Activated CD4-positive, alpha-beta memory T cell treated with anti-CD3 and anti-CD28 coated beads, Interleukin-2, amount 10 ng/mL, durations not matched to agents 7 days and 5 days (primary cell): Measurements from ENCODE around the gene EPB41L5. TPM values are rescaled to one million over a fixed set of nuclear protein-coding genes. Genes with fewer than 3 reads are reported as not detected.
"Not testable (repeated sequence)": the region's sequence is repeated elsewhere in the genome, so short reads cannot be mapped to it uniquely, and the experiment has no call there.

Experiments
- CTCF ChIA-PET: fragments of 350-600 bp; sonication (Branson Sonifier 250); formaldehyde crosslinking; loops from one replicate; lab custom pipeline; 2021; ENCODE audit warnings: antibody characterized with exemption, inconsistent platforms; lab: Charles Lee
- POLR2A ChIA-PET: fragments of 350-600 bp; sonication (Branson Sonifier 250); formaldehyde crosslinking; loops from one replicate; lab custom pipeline; 2021; ENCODE audit warnings: antibody characterized with exemption; lab: Charles Lee
- DNase-seq: peaks from one replicate; pipeline ENCODE4 v3.0.0-alpha.2; 2020
- H3K27ac Mint-ChIP-seq: one replicate; pipeline ENCODE4 v1.8.0; 2021; ENCODE audit warnings: mild to moderate bottlenecking, mixed read lengths
- H3K27me3 Mint-ChIP-seq: one replicate; pipeline ENCODE4 v1.8.0; 2021; ENCODE audit warnings: mixed read lengths
- H3K36me3 Mint-ChIP-seq: one replicate; pipeline ENCODE4 v1.8.0; 2021; ENCODE audit warnings: low read depth, mixed read lengths
- H3K4me1 Mint-ChIP-seq: one replicate; pipeline ENCODE4 v1.8.0; 2021; ENCODE audit warnings: mixed read lengths
- H3K4me3 Mint-ChIP-seq: one replicate; pipeline ENCODE4 v1.8.0; 2021; ENCODE audit warnings: mild to moderate bottlenecking, mixed read lengths
- H3K9me3 Mint-ChIP-seq: one replicate; pipeline ENCODE4 v1.8.0; 2021; ENCODE audit warnings: mixed read lengths
- total RNA-seq, 2 experiments: library from RNA; stranded (reverse); gene quantifications; one replicate each; pipeline ENCODE4 v1.2.3, GENCODE V29; 2021

The EPB41L5 gene
- total RNA-seq, 2 experiments from 2014 or later, result 2.1 to 2.8 TPM

GRCh38 chr2:120037995-120038541 lies 25.2 kb downstream of the EPB41L5 start:
- POLR2A ChIA-PET, result no interaction called here
- Mint-ChIP-seq H3K4me1 (no peaks in the 10 kb centered on the region), H3K9me3 (peaks cover 4% of the 10 kb centered on the region), H3K4me3 (no peak overlapping the region), H3K36me3 (no peaks in the 10 kb centered on the region), H3K27me3 (no peaks in the 10 kb centered on the region), H3K27ac (no peak overlapping the region)
- CTCF ChIA-PET, result no interaction called here
- DNase-seq, result no peak

DNA sequence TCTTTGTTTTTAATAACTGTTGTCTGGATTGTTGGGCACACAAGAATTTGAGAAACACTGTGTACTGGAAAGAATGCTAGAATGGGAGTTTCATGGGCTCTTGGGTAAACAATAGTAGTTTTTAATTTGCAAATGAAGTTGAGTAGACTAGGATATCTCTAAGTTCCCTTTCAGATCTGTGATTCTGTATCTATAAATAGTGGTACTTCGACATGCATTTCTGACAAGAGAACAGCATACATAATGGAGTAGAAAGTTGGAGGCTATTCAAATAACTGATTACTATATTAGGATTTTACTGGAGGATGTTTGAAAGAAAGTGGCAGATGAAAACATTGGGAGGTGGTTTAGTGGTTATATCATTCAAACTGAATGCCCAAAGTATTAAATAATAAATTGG lies 29.5 kb downstream of the EPB41L5 start:
- CTCF ChIA-PET, result no interaction called here
- POLR2A ChIA-PET, result no interaction called here
- no peak for DNase-seq
- no peak overlapping the region for H3K27ac Mint-ChIP-seq
- peaks cover 10% of the 10 kb centered on the region for H3K9me3 Mint-ChIP-seq
- H3K27me3 Mint-ChIP-seq, result no peaks in the 10 kb centered on the region
- no peak overlapping the region for H3K4me3 Mint-ChIP-seq
- H3K36me3 Mint-ChIP-seq, result peaks cover 6% of the 10 kb centered on the region
- H3K4me1 Mint-ChIP-seq, result no peaks in the 10 kb centered on the region

DNA sequence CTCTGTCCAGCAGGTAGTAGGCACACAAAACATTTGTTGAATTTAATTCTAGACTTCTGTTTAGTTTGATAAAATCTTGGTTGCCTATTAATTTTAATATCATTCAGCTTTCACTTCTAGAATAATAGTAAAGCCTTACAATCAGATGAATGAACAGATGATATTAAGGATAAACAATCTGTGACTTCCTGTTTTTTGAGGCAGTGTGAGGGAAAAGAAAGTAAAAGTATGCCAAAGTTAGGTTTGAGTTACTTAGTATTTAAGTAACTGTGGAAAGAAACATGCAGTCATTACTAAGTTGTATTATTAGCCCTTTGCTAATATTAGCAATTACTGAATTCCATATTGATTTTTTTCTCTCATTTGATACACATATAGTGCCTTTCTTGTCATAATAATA lies 31.5 kb downstream of the EPB41L5 start:
- no peak for DNase-seq
- CTCF ChIA-PET, result no interaction called here
- Mint-ChIP-seq H3K4me3 (no peak overlapping the region), H3K27ac (no peak overlapping the region), H3K36me3 (peaks cover 6% of the 10 kb centered on the region), H3K27me3 (peaks cover 3% of the 10 kb centered on the region), H3K4me1 (no peaks in the 10 kb centered on the region), H3K9me3 (peaks cover 11% of the 10 kb centered on the region)
- POLR2A ChIA-PET, result no interaction called here

DNA sequence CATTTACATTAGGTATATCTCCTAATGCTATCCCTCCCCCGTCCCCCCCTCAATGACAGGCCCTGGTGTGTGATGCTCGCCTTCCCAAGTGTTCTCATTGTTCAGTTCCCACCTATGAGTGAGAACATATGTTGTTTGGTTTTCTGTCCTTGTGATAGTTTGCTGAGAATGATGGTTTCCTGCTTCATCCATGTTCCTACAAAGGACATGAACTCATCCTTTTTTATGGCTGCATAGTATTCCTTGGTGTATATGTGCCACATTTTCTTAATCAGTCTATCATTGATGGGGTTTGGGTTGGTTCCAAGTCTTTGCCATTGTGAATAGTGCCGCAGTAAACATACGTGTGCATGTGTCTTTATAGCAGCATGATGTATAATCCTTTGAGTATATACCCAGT lies 32.9 kb downstream of the EPB41L5 start:
- peaks cover 17% of the 10 kb centered on the region for H3K9me3 Mint-ChIP-seq
- H3K36me3 Mint-ChIP-seq, DNase-seq, H3K27ac Mint-ChIP-seq, H3K4me3 Mint-ChIP-seq, H3K27me3 Mint-ChIP-seq, H3K4me1 Mint-ChIP-seq, CTCF ChIA-PET, POLR2A ChIA-PET: not testable (repeated sequence)

DNA sequence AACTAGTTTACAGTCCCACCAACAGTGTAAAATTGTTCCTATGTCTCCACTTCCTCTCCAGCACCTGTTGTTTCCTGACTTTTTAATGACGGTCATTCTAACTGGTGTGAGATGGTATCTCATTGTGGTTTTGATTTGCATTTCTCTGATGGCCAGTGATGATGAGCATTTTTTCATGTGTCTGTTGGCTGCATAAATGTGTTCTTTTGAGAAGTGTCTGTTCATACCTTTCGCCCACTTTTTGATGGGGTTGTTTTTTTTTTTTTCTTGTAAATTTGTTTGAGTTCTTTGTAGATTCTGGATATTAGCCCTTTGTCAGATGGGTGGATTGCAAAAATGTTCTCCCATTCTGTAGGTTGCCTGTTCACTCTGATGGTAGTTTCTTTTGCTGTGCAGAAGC lies 33.4 kb downstream of the EPB41L5 start:
- H3K36me3 Mint-ChIP-seq, H3K4me1 Mint-ChIP-seq: not testable (repeated sequence)

DNA sequence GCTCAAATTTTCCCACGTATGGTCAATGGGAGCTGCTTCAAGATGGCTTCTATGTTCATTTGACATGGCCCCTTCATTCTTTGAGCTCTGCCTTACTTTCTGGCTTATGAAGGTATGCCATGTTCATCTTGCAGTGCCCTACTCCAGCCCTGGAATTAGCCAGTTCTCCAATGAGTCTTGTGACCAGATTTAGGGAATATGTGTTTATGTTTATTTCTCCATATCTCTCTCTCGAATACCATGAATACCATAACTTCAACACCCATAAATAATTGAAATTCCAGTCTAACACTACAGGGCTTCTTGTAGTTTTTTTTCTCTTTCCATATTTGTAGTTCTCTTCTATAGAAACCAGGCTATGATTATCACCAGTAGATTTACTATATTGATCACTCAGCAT lies 39.7 kb downstream of the EPB41L5 start:
- no peak overlapping the region for H3K4me3 Mint-ChIP-seq
- ChIA-PET POLR2A (no interaction called here), CTCF (no interaction called here)
- H3K4me1 Mint-ChIP-seq, result no peaks in the 10 kb centered on the region
- DNase-seq, result no peak
- no peak overlapping the region for H3K27ac Mint-ChIP-seq
- peaks cover 18% of the 10 kb centered on the region for H3K9me3 Mint-ChIP-seq
- peaks cover 3% of the 10 kb centered on the region for H3K27me3 Mint-ChIP-seq
- H3K36me3 Mint-ChIP-seq, result no peaks in the 10 kb centered on the region

More for the DNA sequence above, 33.4 kb downstream of the EPB41L5 start:
- H3K27me3 Mint-ChIP-seq, CTCF ChIA-PET, DNase-seq, H3K27ac Mint-ChIP-seq, H3K4me3 Mint-ChIP-seq, POLR2A ChIA-PET: not testable (repeated sequence)
- H3K9me3 Mint-ChIP-seq, result peaks cover 17% of the 10 kb centered on the region

GRCh38 chr2:120053891-120054290 lies 41.0 kb downstream of the EPB41L5 start:
- ChIA-PET CTCF (no interaction called here), POLR2A (no interaction called here)
- H3K27me3 Mint-ChIP-seq, result peaks cover 2% of the 10 kb centered on the region
- no peaks in the 10 kb centered on the region for H3K4me1 Mint-ChIP-seq
- DNase-seq, result no peak
- H3K9me3 Mint-ChIP-seq, result peaks cover 16% of the 10 kb centered on the region
- H3K4me3 Mint-ChIP-seq, result no peak overlapping the region
- H3K27ac Mint-ChIP-seq, result no peak overlapping the region
- no peaks in the 10 kb centered on the region for H3K36me3 Mint-ChIP-seq

DNA sequence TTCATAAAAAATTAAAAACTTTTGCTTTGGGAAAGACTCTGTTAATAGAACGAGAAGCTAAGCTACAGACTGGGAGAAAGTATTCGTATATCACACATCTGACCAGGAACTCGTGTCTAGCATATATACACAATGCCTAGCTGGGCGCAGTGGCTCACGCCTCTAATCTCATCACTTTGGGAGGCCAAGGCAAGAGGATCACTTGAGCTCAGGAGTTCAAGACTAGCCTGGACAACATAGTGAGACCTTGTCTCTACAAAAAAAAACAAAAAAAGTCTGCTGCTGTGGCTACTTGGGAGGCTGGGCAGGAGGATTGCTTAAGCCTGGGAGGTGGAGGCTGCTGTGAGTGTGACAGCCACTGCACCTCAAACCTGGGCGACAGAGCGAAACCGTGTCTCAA lies 46.6 kb downstream of the EPB41L5 start:
- Mint-ChIP-seq H3K9me3 (peaks cover 3% of the 10 kb centered on the region), H3K4me1 (no peaks in the 10 kb centered on the region), H3K4me3 (no peak overlapping the region), H3K36me3 (no peaks in the 10 kb centered on the region), H3K27ac (no peak overlapping the region), H3K27me3 (no peaks in the 10 kb centered on the region)
- DNase-seq, result no peak
- ChIA-PET CTCF (no interaction called here), POLR2A (no interaction called here)

- Mint-ChIP-seq H3K36me3 (no peaks in the 10 kb centered on the region), H3K4me1 (no peaks in the 10 kb centered on the region), H3K9me3 (peaks cover 3% of the 10 kb centered on the region), H3K4me3 (no peak overlapping the region), H3K27ac (no peak overlapping the region), H3K27me3 (no peaks in the 10 kb centered on the region)
- DNase-seq, result no peak
- POLR2A ChIA-PET, result no interaction called here
- CTCF ChIA-PET, result no interaction called here
These were observed 47.3 kb downstream of the EPB41L5 start for GRCh38 chr2:120060088-120060623.

DNA sequence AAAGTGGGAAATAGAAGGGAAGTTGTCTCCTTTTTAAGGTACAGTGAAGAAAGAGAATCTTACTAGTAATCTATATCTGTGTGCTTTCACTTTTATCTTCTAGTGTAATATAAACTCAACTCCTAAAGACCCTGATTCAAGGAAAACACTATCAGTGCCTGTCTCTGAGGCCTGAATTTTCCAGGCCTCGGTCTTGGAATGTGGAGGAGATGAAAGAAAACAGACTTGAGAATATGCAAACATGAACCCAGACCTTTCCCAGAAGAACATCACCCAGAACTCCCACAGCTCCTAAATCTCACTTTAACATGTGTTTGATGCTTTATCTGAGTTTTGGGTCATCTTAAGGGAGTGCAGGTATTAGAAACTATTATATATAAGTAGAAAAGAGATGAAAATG lies 51.8 kb downstream of the EPB41L5 start:
- no peaks in the 10 kb centered on the region for H3K36me3 Mint-ChIP-seq
- peaks cover 5% of the 10 kb centered on the region for H3K27me3 Mint-ChIP-seq
- ChIA-PET POLR2A (no interaction called here), CTCF (no interaction called here)
- no peaks in the 10 kb centered on the region for H3K4me1 Mint-ChIP-seq
- DNase-seq, result no peak
- H3K27ac Mint-ChIP-seq, result no peak overlapping the region
- no peak overlapping the region for H3K4me3 Mint-ChIP-seq
- no peaks in the 10 kb centered on the region for H3K9me3 Mint-ChIP-seq

DNA sequence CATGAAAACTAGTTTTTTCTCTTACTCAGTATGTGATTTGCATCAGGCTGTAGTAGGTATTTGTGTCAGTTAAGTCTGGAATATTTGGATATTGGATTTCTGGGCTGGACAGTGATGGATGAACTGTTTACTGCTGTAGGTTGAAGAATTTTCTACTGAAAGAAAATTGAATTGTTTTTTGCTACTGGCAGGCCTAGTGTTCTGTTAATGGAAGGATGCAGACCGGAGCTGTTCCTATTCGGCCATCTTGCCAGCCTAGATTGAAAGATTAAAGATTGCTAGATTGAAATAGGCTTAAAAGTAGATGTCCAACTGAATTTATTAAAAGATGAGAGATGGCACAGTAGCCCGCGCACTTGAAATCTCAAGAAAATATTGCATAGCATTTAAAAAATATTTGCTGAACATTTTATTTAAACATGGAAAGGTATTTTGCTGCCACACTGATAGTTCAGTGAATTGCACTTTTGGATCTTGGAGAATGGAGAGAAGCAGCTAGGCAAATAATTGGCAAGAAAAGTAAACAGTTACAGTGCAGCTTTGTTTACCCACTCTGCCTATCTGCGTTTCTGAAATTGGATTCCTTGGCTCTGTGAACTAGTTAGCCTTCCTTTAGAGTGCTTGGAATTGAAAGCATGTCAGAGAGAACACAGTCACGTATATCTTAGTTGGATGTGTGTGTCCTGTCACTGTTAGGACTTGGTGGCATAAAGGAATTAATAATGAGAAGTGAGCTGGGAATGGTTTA lies 54.1 kb downstream of the EPB41L5 start:
- H3K27me3 Mint-ChIP-seq, result peaks cover 5% of the 10 kb centered on the region
- ChIA-PET CTCF (no interaction called here), POLR2A (no interaction called here)
- no peaks in the 10 kb centered on the region for H3K4me1 Mint-ChIP-seq
- H3K27ac Mint-ChIP-seq, result no peak overlapping the region
- DNase-seq, result no peak
- no peak overlapping the region for H3K4me3 Mint-ChIP-seq
- no peaks in the 10 kb centered on the region for H3K36me3 Mint-ChIP-seq
- H3K9me3 Mint-ChIP-seq, result no peaks in the 10 kb centered on the region

- H3K27me3 Mint-ChIP-seq, H3K36me3 Mint-ChIP-seq, H3K9me3 Mint-ChIP-seq, CTCF ChIA-PET, H3K4me1 Mint-ChIP-seq, DNase-seq, H3K4me3 Mint-ChIP-seq, POLR2A ChIA-PET, H3K27ac Mint-ChIP-seq: not testable (repeated sequence)
These were observed 55.3 kb downstream of the EPB41L5 start for GRCh38 chr2:120068040-120068658.

DNA sequence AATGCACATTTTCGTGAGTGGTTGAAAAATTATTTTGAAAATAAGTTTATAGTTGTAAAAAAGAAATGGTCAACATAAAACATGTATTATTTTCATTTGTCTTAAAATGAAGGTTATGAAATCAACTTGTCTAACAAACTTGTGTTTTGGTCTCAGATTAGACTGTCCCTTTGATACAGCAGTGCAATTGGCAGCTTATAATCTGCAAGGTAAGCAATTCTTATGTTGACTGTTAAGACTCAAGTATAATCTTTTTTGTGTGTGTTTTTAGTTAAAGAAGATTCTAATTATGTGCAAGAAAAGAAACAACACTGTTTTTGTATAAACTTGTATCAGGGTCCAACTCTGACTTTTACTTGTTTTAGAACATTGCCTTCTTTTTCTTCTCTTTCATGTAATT lies 62.7 kb downstream of the EPB41L5 start:
- H3K4me1 Mint-ChIP-seq, result no peaks in the 10 kb centered on the region
- ChIA-PET CTCF (interaction anchor here (0.6 kb wide), 1 partner anchor 25 kb away, joined by 5 read pairs; no protein-coding TSS in a partner anchor), POLR2A (no interaction called here)
- no peak overlapping the region for H3K4me3 Mint-ChIP-seq
- no peaks in the 10 kb centered on the region for H3K9me3 Mint-ChIP-seq
- no peaks in the 10 kb centered on the region for H3K36me3 Mint-ChIP-seq
- DNase-seq, result no peak
- no peaks in the 10 kb centered on the region for H3K27me3 Mint-ChIP-seq
- no peak overlapping the region for H3K27ac Mint-ChIP-seq
